Measurements from ENCODE around the gene CD300LB. TPM values are rescaled to one million over a fixed set of nuclear protein-coding genes. Genes with fewer than 3 reads are reported as not detected.

Gene CD300LB
- total RNA-seq, 2 donors from 2014 or later, result not detected

- no peaks in the 10 kb centered on the region for H3K36me3 Mint-ChIP-seq (ENCODE audit: low read depth)
- Histone ChIP-seq H3K27me3 (ENCODE audit: control insufficient read depth, insufficient read depth, low read length, poor library complexity, severe bottlenecking) (no peaks in the 10 kb centered on the region), H3K9me3 (ENCODE audit: control insufficient read depth, low read length) (no peaks in the 10 kb centered on the region), H3K36me3 (ENCODE audit: control insufficient read depth, insufficient read depth, low read length) (no peaks in the 10 kb centered on the region), H3K27ac (ENCODE audit: low read depth, low read length) (no peak overlapping the region), H3K9ac (ENCODE audit: extremely low read depth, low read length, poor library complexity, severe bottlenecking) (no peak overlapping the region), H3K4me1 (ENCODE audit: control insufficient read depth, insufficient read depth, low read length) (no peaks in the 10 kb centered on the region), H3K4me3 (ENCODE audit: low read length) (no peak overlapping the region)
- peaks cover 2% of the 10 kb centered on the region for H3K4me1 Mint-ChIP-seq
- H3K9me3 Mint-ChIP-seq, result no peaks in the 10 kb centered on the region
- H3K27me3 Mint-ChIP-seq (ENCODE audit: insufficient read depth), result peaks cover 6% of the 10 kb centered on the region
- no peak overlapping the region for H3K27ac Mint-ChIP-seq
- no peak overlapping the region for H3K4me3 Mint-ChIP-seq
- TF ChIP-seq, protein P1, sequence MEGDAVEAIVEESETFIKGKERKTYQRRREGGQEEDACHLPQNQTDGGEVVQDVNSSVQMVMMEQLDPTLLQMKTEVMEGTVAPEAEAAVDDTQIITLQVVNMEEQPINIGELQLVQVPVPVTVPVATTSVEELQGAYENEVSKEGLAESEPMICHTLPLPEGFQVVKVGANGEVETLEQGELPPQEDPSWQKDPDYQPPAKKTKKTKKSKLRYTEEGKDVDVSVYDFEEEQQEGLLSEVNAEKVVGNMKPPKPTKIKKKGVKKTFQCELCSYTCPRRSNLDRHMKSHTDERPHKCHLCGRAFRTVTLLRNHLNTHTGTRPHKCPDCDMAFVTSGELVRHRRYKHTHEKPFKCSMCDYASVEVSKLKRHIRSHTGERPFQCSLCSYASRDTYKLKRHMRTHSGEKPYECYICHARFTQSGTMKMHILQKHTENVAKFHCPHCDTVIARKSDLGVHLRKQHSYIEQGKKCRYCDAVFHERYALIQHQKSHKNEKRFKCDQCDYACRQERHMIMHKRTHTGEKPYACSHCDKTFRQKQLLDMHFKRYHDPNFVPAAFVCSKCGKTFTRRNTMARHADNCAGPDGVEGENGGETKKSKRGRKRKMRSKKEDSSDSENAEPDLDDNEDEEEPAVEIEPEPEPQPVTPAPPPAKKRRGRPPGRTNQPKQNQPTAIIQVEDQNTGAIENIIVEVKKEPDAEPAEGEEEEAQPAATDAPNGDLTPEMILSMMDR (conservative IDR thresholded peaks at IDR 0.05), result no peak
- no peak for DNase-seq
- 82 to 87% methylated on average over 4 to 7 of the region's 7 CpGs for WGBS, 2 experiments (ENCODE audit: insufficient coverage in 1 of 2, insufficient read length in 1 of 2)
Measured at GRCh38 chr17:74547264-74547663, 16.0 kb upstream of the CD300LB start.

GRCh38 chr17:74546586-74546985 lies 15.3 kb upstream of the CD300LB start:
- Mint-ChIP-seq H3K27ac (no peak overlapping the region), H3K4me1 (peaks cover 3% of the 10 kb centered on the region), H3K27me3 (ENCODE audit: insufficient read depth) (peaks cover 7% of the 10 kb centered on the region), H3K36me3 (ENCODE audit: low read depth) (no peaks in the 10 kb centered on the region), H3K4me3 (no peak overlapping the region), H3K9me3 (no peaks in the 10 kb centered on the region)
- Histone ChIP-seq H3K27me3 (ENCODE audit: control insufficient read depth, insufficient read depth, low read length, poor library complexity, severe bottlenecking) (no peaks in the 10 kb centered on the region), H3K9ac (ENCODE audit: extremely low read depth, low read length, poor library complexity, severe bottlenecking) (no peak overlapping the region), H3K9me3 (ENCODE audit: control insufficient read depth, low read length) (no peaks in the 10 kb centered on the region), H3K27ac (ENCODE audit: low read depth, low read length) (no peak overlapping the region), H3K4me1 (ENCODE audit: control insufficient read depth, insufficient read depth, low read length) (no peaks in the 10 kb centered on the region), H3K36me3 (ENCODE audit: control insufficient read depth, insufficient read depth, low read length) (no peaks in the 10 kb centered on the region), H3K4me3 (ENCODE audit: low read length) (no peak overlapping the region)
- no peak for DNase-seq
- TF ChIP-seq, protein P1 (conservative IDR thresholded peaks at IDR 0.05), result no peak
- 88 to 95% methylated on average over 6 to 7 of the region's 7 CpGs for WGBS, 2 experiments (ENCODE audit: insufficient coverage in 1 of 2, insufficient read length in 1 of 2)

DNA sequence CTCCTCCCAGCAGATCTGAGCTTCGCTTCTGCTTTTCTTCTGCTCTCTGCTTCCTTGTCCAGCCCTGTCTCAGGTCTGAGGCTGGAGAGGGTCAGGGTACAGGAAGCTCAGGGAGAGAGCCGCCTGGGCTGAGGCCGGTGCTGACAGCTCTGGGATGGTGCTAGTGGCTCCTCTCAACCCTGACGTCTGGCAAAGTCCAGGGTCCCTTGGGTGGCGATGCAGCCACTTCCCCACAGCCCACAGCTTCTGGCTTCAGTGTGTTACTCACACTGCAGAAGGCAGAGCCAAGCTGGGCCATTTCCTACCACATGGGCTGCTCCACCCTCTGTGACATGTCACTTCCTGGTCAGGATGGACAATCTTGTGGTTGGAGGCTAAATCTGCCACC lies 14.6 kb upstream of the CD300LB start, which contains the start of gene CD300C:
TSS of gene CD300C (minus strand) at position 273 of the 388 bp plus-strand sequence. CDS start 333 bp downstream, outside the sequence.
- Histone ChIP-seq H3K27me3 (ENCODE audit: control insufficient read depth, insufficient read depth, low read length, poor library complexity, severe bottlenecking) (no peaks in the 10 kb centered on the region), H3K9me3 (ENCODE audit: control insufficient read depth, low read length) (no peaks in the 10 kb centered on the region), H3K27ac (ENCODE audit: low read depth, low read length) (no peak within 1 kb of the TSS), H3K4me1 (ENCODE audit: control insufficient read depth, insufficient read depth, low read length) (no peaks in the 10 kb centered on the region), H3K4me3 (ENCODE audit: low read length) (no peak within 1 kb of the TSS), H3K36me3 (ENCODE audit: control insufficient read depth, insufficient read depth, low read length) (no peaks in the 10 kb centered on the region), H3K9ac (ENCODE audit: extremely low read depth, low read length, poor library complexity, severe bottlenecking) (no peak within 1 kb of the TSS)
- Mint-ChIP-seq H3K27ac (no peak within 1 kb of the TSS), H3K27me3 (ENCODE audit: insufficient read depth) (peaks cover 7% of the 10 kb centered on the region), H3K4me3 (no peak within 1 kb of the TSS), H3K9me3 (no peaks in the 10 kb centered on the region), H3K4me1 (peaks cover 3% of the 10 kb centered on the region), H3K36me3 (ENCODE audit: low read depth) (no peaks in the 10 kb centered on the region)
- no peak for DNase-seq
- TF ChIP-seq, protein P1 (conservative IDR thresholded peaks at IDR 0.05), result no peak
- 91 to 100% methylated on average over 4 to 5 of the region's 5 CpGs for WGBS, 2 experiments (ENCODE audit: insufficient coverage in 1 of 2, insufficient read length in 1 of 2)

Measured in endodermal cell (in vitro differentiated cells).